ENCODE measurements around the gene ALDH1B1. TPM values are rescaled to one million over a fixed set of nuclear protein-coding genes. Genes with fewer than 3 reads are reported as not detected.

Gene ALDH1B1
- total RNA-seq, 1 donor from 2014 or later, result 10.5 TPM

DNA sequence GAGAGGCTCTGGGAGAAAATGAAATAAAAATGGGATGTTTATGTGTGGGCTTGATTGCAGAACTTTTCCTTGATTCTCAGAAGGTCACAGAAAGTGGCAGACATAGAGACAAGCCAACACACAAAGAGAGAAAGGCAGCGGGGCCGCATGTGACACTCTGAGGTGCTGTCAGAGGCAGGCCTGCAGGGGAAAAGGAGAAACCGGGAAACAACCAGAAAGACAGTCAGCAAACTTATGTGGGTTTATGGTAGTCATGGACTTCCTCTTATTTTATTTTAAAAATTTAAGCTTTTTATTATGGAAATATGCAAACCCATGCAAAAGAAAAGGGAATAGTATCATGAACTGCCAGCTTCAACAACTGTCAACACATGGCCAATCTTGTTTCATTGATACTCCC is 48.0 kb downstream of the ALDH1B1 start:
- DNase-seq (ENCODE audit: extremely low spot score, unreplicated experiment), result no peak
- H3K36me3 Mint-ChIP-seq (ENCODE audit: unreplicated experiment), result no peaks in the 10 kb centered on the region
- no peaks in the 10 kb centered on the region for H3K9me3 Mint-ChIP-seq (ENCODE audit: unreplicated experiment)
- H3K27me3 Mint-ChIP-seq (ENCODE audit: unreplicated experiment), result peaks cover under 1% of the 10 kb centered on the region
- no peak overlapping the region for H3K27ac Mint-ChIP-seq (ENCODE audit: unreplicated experiment)
- no peak overlapping the region for H3K4me3 Mint-ChIP-seq (ENCODE audit: unreplicated experiment)
- TF ChIP-seq CTCF (IDR thresholded peaks at IDR 0.05), result no peak
- H3K4me1 Mint-ChIP-seq (ENCODE audit: unreplicated experiment), result peaks cover 22% of the 10 kb centered on the region

DNA sequence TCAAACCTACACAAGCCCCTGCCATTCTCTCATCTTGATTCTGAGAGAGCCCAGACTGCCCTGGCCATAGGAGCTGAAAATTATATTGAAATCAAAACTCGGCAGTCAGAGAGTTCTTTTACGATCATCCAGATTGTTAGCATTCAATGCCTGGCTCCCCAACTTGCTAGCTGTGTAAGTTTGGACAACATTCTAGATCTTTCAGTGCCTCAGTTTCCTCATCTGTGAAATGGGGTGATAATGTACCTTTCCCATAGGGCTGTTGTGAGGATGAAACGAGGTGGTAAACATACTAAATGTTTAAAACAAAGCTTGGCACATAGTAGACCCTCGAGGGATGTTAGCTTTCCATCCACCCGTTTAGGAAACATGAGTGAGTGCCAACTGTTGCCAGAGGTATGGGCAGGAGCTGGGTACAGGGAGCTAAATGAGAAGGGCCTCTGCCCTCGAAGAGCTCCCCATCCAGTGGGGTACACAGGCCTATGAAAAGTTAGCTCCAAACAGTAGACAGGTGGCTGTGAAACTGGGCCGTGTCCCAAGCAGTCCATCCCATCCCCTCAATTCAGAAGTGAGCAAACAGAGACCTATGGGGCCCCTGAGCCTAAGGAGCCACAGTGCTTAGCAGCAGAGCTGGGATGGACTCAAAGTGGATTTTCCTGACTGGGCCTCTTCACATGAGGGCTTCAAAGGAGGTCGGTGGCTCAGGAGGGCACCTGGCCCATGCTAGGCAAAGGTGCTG is 49.0 kb downstream of the ALDH1B1 start:
- TF ChIP-seq CTCF (IDR thresholded peaks at IDR 0.05), result no peak
- Mint-ChIP-seq H3K4me3 (ENCODE audit: unreplicated experiment) (no peak overlapping the region), H3K27ac (ENCODE audit: unreplicated experiment) (no peak overlapping the region), H3K27me3 (ENCODE audit: unreplicated experiment) (peaks cover 2% of the 10 kb centered on the region), H3K4me1 (ENCODE audit: unreplicated experiment) (peaks cover 22% of the 10 kb centered on the region), H3K36me3 (ENCODE audit: unreplicated experiment) (no peaks in the 10 kb centered on the region), H3K9me3 (ENCODE audit: unreplicated experiment) (no peaks in the 10 kb centered on the region)
- DNase-seq (ENCODE audit: extremely low spot score, unreplicated experiment), result peak; percentile 42

GRCh38 chr9:38442473-38443096 is 50.1 kb downstream of the ALDH1B1 start:
- Mint-ChIP-seq H3K36me3 (ENCODE audit: unreplicated experiment) (no peaks in the 10 kb centered on the region), H3K27ac (ENCODE audit: unreplicated experiment) (no peak overlapping the region), H3K4me1 (ENCODE audit: unreplicated experiment) (peaks cover 13% of the 10 kb centered on the region), H3K27me3 (ENCODE audit: unreplicated experiment) (peaks cover 2% of the 10 kb centered on the region), H3K9me3 (ENCODE audit: unreplicated experiment) (no peaks in the 10 kb centered on the region), H3K4me3 (ENCODE audit: unreplicated experiment) (no peak overlapping the region)
- no peak for DNase-seq (ENCODE audit: extremely low spot score, unreplicated experiment)
- no peak for TF ChIP-seq CTCF (IDR thresholded peaks at IDR 0.05)

- H3K27me3 Mint-ChIP-seq (ENCODE audit: unreplicated experiment), result peaks cover 2% of the 10 kb centered on the region
- H3K4me1 Mint-ChIP-seq (ENCODE audit: unreplicated experiment), result peaks cover 7% of the 10 kb centered on the region
- TF ChIP-seq CTCF (IDR thresholded peaks at IDR 0.05), result no peak
- no peaks in the 10 kb centered on the region for H3K36me3 Mint-ChIP-seq (ENCODE audit: unreplicated experiment)
- H3K9me3 Mint-ChIP-seq (ENCODE audit: unreplicated experiment), result no peaks in the 10 kb centered on the region
- H3K4me3 Mint-ChIP-seq (ENCODE audit: unreplicated experiment), result no peak overlapping the region
- H3K27ac Mint-ChIP-seq (ENCODE audit: unreplicated experiment), result no peak overlapping the region
- DNase-seq (ENCODE audit: extremely low spot score, unreplicated experiment), result peak; percentile 49
Observed at GRCh38 chr9:38443181-38443580, 50.7 kb downstream of the ALDH1B1 start.

GRCh38 chr9:38443597-38443996 is 51.1 kb downstream of the ALDH1B1 start:
- Mint-ChIP-seq H3K9me3 (ENCODE audit: unreplicated experiment) (no peaks in the 10 kb centered on the region), H3K4me3 (ENCODE audit: unreplicated experiment) (no peak overlapping the region), H3K27ac (ENCODE audit: unreplicated experiment) (no peak overlapping the region), H3K36me3 (ENCODE audit: unreplicated experiment) (no peaks in the 10 kb centered on the region), H3K27me3 (ENCODE audit: unreplicated experiment) (peaks cover 4% of the 10 kb centered on the region), H3K4me1 (ENCODE audit: unreplicated experiment) (peaks cover 7% of the 10 kb centered on the region)
- no peak for DNase-seq (ENCODE audit: extremely low spot score, unreplicated experiment)
- TF ChIP-seq CTCF (IDR thresholded peaks at IDR 0.05), result no peak
